Measurements from ENCODE around the gene SPINK13. TPM values are rescaled to one million over a fixed set of nuclear protein-coding genes. Genes with fewer than 3 reads are reported as not detected.

SPINK13 gene
- total and polyA plus RNA-seq, 2 experiments from 2014 or later, result 0.59 TPM; not detected in 1

DNA sequence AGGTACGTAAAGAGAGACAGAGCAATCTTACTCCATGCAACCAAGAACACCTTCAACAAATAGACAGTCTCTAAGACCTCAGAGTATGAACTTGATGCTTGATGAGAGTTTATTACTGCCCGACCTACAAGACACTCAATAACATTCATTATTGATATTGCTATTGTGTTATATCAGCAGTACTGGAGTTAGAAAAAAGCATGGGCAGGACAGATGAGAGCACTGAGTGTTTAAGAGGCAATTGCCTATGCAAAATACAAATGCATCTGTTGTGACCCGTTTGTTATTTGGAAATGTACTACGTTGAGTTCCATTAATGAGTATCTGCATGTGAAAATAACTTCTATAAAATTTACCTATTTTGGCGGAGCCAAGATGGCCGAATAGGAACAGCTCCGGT is 38.4 kb upstream of the SPINK13 start:
- Histone ChIP-seq H3K4me3 (no peak overlapping the region), H3K4me1 (ENCODE audit: low read depth) (no peaks in the 10 kb centered on the region), H3K27ac (no peak overlapping the region), H3K36me3 (no peaks in the 10 kb centered on the region), H3K9me3 (ENCODE audit: low read depth) (no peaks in the 10 kb centered on the region), H3K27me3 (no peaks in the 10 kb centered on the region)
- TF ChIP-seq CTCF (IDR thresholded peaks at IDR 0.05; ENCODE audit: low read depth, low read length), result no peak
- DNase-seq (ENCODE audit: low read depth in 1 of 2, low spot score in 1 of 2), result no peak

DNA sequence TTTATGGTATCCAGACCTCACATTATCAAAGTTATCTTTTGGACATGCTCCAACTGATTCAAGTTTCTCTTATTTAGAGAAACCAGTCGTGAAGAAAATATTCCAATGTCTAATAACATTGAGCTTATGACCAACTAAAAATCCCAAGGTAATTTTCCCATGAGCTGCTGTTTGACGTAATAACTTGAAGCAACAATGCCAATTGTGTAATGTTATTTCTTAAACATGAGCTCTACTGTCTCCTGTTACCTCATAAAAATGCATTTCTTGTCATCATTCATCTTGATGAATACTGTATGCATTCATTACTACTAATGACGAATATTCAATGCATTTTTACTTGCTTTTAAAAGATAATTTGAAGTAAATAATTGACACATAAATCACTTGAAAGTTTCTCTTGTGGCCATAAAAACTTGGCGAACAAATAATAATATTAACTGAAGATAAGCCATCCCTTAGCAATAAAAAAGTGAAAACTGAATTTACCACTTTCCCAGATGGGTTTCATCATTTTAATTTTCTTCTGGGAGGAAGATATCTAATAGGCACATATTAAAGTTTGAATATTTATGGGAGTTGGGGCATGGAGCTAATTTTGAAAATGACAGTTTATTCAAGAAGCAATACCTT is 30.7 kb upstream of the SPINK13 start:
- TF ChIP-seq CTCF (IDR thresholded peaks at IDR 0.05; ENCODE audit: low read depth, low read length), result no peak
- DNase-seq (ENCODE audit: low read depth in 1 of 2, low spot score in 1 of 2), result no peak
- no peak overlapping the region for H3K4me3 ChIP-seq
- no peaks in the 10 kb centered on the region for H3K9me3 ChIP-seq (ENCODE audit: low read depth)
- H3K27me3 ChIP-seq, result peaks cover 3% of the 10 kb centered on the region
- no peaks in the 10 kb centered on the region for H3K4me1 ChIP-seq (ENCODE audit: low read depth)
- H3K27ac ChIP-seq, result no peak overlapping the region
- no peaks in the 10 kb centered on the region for H3K36me3 ChIP-seq

- Histone ChIP-seq H3K4me3 (no peak within 1 kb of the TSS), H3K27me3 (peaks cover 3% of the 10 kb centered on the region), H3K36me3 (no peaks in the 10 kb centered on the region), H3K4me1 (ENCODE audit: low read depth) (no peaks in the 10 kb centered on the region), H3K27ac (no peak within 1 kb of the TSS), H3K9me3 (ENCODE audit: low read depth) (no peaks in the 10 kb centered on the region)
- no peak for DNase-seq (ENCODE audit: low read depth in 1 of 2, low spot score in 1 of 2)
- no peak for TF ChIP-seq CTCF (IDR thresholded peaks at IDR 0.05; ENCODE audit: low read depth, low read length)
Measured at GRCh38 chr5:148238418-148238794, 30.2 kb upstream of the SPINK13 start, which contains the start of gene MARCOL. TSS of gene MARCOL (plus strand) at chr5:148238525. CDS start at chr5:148238598, 73 bp downstream.

DNA sequence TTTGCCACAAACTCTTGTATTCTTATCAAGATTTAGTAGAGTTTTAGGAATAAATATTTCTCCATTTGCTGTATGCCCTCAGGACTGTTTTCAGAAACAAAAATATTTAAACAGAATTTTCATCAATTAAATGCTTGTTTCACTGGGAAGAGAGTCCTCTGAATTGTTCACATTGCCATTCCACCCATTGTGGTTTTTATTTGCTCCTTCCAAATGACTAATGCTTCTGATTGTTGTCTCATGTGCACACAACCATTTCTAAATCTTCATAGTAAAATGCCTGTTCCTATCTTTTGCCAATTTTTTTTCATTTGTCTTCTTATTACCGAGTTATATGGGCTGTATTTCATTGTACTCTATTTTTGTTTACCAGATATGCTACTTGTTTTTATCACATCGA is 19.7 kb upstream of the SPINK13 start:
- H3K27ac ChIP-seq, result no peak overlapping the region
- no peaks in the 10 kb centered on the region for H3K36me3 ChIP-seq
- no peak for TF ChIP-seq CTCF (IDR thresholded peaks at IDR 0.05; ENCODE audit: low read depth, low read length)

GRCh38 chr5:148255456-148255855 is 13.1 kb upstream of the SPINK13 start:
- Histone ChIP-seq H3K4me1 (ENCODE audit: low read depth) (no peaks in the 10 kb centered on the region), H3K9me3 (ENCODE audit: low read depth) (no peaks in the 10 kb centered on the region), H3K4me3 (no peak overlapping the region), H3K27ac (no peak overlapping the region), H3K36me3 (no peaks in the 10 kb centered on the region), H3K27me3 (no peaks in the 10 kb centered on the region)
- TF ChIP-seq CTCF (IDR thresholded peaks at IDR 0.05; ENCODE audit: low read depth, low read length), result no peak
- no peak for DNase-seq (ENCODE audit: low read depth in 1 of 2, low spot score in 1 of 2)

More for the DNA sequence above, 19.7 kb upstream of the SPINK13 start:
- no peak for DNase-seq (ENCODE audit: low read depth in 1 of 2, low spot score in 1 of 2)
- no peaks in the 10 kb centered on the region for H3K27me3 ChIP-seq
- H3K4me1 ChIP-seq (ENCODE audit: low read depth), result no peaks in the 10 kb centered on the region
- no peak overlapping the region for H3K4me3 ChIP-seq
- no peaks in the 10 kb centered on the region for H3K9me3 ChIP-seq (ENCODE audit: low read depth)

All from cardiac muscle cell (in vitro differentiated cells and primary cell).